Kidney epithelial cell (primary cell): ENCODE measurements around the gene ZNF22. TPM values are rescaled to one million over a fixed set of nuclear protein-coding genes. Genes with fewer than 3 reads are reported as not detected.

Source experiments
- DNase-seq: peaks from one replicate; pipeline ENCODE4 v3.0.0-alpha.2; 2010; ENCODE audit warnings: low read depth
- H3K27me3 ChIP-seq: 2 replicates; pipeline ENCODE4 v1.6.0; 2011; ENCODE audit warnings: low read length; ENCODE audit not compliant: control insufficient read depth, insufficient read depth
- H3K36me3 ChIP-seq: 2 replicates; pipeline ENCODE4 v1.5.1; 2011; ENCODE audit warnings: low read length; ENCODE audit not compliant: control insufficient read depth, insufficient read depth
- H3K4me3 ChIP-seq: 2 replicates; pipeline ENCODE4 v1.5.1; 2011; ENCODE audit warnings: low read depth, mild to moderate bottlenecking, control low read depth, low read length
- total RNA-seq: library from RNA; depleted of rRNA; stranded (reverse); fragments of >200 nt; gene quantifications from 2 replicates; pipeline ENCODE4 v1.2.3, GENCODE V29; 2015
- TF ChIP-seq, protein P1 (sequence below): IDR thresholded peaks from 2 replicates; pipeline ENCODE4 v1.5.1; 2011; ENCODE audit warnings: mild to moderate bottlenecking, moderate library complexity, low read length, control low read depth, inconsistent platforms; ENCODE audit not compliant: insufficient read depth, poor library complexity, severe bottlenecking

Gene ZNF22
- total RNA-seq, 1 donor from 2014 or later = 30.0 TPM

DNA sequence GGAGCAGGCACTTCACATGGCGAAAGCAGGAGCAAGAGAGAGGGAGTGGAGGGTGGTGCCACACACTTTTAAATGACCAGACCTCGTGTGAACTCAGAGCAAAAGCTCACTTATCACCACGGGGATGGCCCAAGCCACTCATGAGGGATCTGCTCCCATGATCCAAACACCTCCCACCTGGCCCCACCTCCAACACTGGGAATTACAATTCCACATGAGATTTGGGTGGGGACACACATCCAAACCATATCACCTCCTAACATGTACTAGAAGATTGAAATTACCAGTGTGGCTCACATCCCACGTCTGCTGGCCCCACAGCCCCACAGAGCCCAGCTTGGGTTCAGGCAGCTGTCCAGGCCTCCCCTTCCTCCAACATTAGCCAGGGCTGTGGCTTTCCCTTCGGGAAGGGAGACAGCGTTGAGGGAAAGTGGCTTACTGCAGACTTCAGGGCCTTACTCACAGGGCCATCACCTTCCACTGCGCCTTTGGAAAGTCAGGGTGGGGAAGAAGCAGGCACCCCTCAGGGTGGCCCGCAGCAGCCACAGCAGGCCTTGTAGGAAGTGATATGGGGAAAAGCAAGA is 29.8 kb upstream of the ZNF22 start:
- DNase-seq = no peak
- Histone ChIP-seq H3K27me3 (no peaks in the 10 kb centered on the region), H3K36me3 (no peaks in the 10 kb centered on the region), H3K4me3 (no peak overlapping the region)
- TF ChIP-seq, protein P1, sequence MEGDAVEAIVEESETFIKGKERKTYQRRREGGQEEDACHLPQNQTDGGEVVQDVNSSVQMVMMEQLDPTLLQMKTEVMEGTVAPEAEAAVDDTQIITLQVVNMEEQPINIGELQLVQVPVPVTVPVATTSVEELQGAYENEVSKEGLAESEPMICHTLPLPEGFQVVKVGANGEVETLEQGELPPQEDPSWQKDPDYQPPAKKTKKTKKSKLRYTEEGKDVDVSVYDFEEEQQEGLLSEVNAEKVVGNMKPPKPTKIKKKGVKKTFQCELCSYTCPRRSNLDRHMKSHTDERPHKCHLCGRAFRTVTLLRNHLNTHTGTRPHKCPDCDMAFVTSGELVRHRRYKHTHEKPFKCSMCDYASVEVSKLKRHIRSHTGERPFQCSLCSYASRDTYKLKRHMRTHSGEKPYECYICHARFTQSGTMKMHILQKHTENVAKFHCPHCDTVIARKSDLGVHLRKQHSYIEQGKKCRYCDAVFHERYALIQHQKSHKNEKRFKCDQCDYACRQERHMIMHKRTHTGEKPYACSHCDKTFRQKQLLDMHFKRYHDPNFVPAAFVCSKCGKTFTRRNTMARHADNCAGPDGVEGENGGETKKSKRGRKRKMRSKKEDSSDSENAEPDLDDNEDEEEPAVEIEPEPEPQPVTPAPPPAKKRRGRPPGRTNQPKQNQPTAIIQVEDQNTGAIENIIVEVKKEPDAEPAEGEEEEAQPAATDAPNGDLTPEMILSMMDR = no peak

DNA sequence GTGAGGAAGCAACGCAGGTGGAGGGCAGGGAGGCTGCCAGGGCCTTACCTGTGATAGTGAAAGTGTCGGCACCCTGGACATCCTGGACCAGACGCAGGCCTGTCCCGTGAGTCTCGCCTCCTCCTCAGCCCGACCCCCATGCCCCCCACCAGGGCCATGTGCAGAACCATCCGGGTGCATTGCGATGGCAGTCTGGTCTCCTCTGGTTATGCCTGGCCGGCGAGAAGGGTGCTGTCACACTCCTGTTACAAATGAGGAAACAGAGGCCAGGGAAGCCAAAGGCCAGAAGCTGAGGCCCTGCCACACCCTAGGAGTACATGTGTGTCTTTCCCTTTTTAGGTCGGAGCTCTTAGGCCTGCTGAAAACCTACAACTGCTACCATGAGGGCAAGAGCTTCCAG is 29.3 kb upstream of the ZNF22 start:
- Histone ChIP-seq H3K27me3 (no peaks in the 10 kb centered on the region), H3K4me3 (no peak overlapping the region), H3K36me3 (no peaks in the 10 kb centered on the region)
- DNase-seq = no peak
- TF ChIP-seq, protein P1 = no peak

DNA sequence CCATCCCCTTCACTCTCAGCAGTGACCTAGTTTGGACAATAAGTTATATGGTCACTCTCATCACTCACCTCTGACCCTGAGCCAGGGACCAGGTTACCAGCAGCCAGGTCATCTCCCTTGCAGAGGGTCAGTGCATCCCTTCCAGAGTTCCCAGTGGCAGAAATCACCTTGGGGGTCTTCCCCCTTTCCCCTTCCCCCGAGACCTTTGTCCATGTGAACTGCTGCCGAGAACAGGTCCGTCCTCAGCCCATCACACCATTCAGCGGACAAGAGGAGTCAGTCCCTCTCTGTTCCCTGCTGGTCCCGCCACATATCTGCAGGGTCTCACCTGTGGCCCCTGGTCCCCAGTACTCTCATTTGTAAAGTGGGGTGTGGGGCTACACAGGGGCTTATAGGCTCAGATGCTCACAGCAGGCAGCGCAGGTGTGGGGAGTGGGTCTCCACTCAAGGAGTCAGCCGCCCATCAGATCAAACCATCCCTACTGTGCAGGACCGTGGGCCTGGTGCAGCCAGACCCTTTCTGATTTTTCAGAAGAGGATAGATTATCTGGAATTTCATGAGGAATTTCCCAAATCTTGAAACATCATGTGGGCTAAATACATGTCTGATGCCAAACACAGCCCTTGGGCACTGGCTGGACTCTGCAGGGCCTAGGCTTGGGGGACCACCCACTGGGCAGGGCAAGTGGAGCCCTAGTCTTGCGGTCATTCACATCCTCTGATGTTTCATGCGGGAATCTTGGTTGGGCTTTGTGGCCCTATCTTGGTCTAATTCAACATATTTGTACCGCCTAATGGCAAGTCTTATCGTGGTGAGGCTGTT is 28.6 kb upstream of the ZNF22 start:
- Histone ChIP-seq H3K36me3 (no peaks in the 10 kb centered on the region), H3K27me3 (no peaks in the 10 kb centered on the region), H3K4me3 (no peak overlapping the region)
- TF ChIP-seq, protein P1 = no peak
- no peak for DNase-seq

DNA sequence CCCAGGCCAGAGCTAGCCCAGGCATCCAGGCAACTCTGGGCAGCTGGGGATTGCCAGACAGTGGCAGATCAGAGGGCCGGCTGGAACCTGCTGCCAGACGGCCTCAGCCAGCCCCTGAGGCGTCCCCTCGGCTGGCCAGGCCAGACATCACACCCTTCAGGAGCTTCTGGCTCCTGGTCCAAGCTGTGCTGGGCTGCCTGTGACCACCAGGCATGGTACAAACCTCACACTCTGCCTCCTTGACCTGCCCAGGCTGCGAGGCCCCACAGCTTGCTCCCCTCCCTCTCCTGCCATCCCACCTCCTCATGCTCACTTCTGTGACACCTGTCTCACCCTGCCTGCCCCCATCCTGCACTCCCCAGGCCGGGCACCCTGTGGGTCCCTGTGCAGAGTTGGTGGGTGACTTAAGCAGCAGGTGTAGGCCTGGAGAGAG is 27.8 kb upstream of the ZNF22 start:
- TF ChIP-seq, protein P1 = no peak
- no peaks in the 10 kb centered on the region for H3K27me3 ChIP-seq
- DNase-seq = no peak
- no peaks in the 10 kb centered on the region for H3K36me3 ChIP-seq
- H3K4me3 ChIP-seq = no peak overlapping the region

DNA sequence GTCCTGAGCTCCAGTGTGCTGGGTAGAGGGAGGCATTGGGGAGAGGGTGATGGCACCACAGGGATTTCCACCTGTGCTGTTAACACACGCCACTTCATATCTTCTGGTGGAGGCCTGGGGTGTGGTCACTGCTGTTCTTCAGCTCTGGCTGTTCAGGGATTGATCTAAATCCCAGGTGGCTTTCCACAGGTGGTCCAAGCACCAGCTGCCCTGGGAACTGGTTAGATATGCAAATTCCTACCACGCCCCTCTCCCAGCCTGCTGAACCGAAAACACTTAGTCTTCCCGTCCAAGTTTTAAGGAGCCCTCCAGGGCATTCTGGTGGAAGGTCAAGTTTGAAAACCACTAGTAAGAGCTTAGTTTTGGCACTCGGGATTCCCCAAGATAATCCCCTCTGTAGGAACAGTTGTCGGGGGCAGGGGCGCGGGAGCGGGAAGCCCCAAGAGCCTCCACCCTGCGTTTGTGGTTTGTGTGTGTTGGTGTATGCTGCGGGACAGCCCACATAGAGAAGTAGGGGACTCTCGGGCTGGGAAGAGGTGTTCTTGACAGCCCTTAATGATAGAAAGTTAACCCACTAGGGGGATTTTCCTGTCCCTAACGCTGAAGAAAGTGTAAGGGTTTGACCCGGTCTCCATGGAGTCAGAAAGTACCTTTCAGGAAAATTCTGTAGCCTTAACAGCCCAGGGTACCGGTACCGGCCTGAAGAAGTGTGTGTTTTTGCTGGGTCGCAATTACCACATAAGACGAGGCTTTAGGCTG is 27.2 kb upstream of the ZNF22 start:
- TF ChIP-seq, protein P1 = no peak
- H3K27me3 ChIP-seq = no peaks in the 10 kb centered on the region
- no peaks in the 10 kb centered on the region for H3K36me3 ChIP-seq
- H3K4me3 ChIP-seq = no peak overlapping the region
- no peak for DNase-seq
